Measurements from ENCODE around the gene ACOT6.

ACOT6 gene

DNA sequence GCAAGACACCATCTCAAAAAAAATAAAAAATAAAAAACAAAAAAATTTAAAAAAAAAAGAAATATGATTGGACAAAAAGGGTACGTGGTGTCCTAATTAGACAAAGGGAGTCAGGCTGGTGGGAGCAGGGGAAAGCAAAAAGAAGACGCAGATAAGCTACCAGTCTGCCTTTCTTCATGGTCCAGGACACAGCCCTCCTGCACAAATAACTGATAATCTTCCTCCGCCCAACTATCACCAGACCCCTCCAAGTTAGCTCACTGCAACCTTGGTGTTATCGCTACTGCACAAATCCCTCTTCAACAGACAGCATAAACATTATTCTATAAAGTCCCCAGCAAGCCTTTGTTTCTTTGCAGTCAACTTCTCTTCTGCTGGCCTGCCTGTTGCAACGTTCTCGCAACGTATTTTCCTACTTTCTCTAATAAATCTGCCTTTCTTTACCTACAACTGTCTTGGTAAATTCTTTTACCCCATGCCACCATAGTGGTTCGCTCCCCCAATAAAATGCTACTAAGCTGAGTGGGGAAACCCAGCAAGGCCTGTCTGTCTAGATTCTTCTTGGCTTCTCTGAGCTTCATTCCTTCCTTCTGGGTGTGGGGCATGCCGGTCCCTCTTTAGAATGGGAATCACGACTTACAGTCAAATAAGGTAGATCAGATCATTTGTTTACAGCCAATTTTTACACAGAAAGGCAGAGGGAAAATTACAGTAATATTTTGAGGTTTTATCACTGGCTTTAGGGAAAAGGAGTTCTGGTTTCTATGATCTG, 17.9 kb downstream of the ACOT6 start (continued):
- TF ChIP-seq ZNF138 (tag by site-specific recombination; IDR thresholded peaks at IDR 0.05; ENCODE audit: borderline replicate concordance), result no peak
- TF ChIP-seq ZBTB6 (tag by site-specific recombination; IDR thresholded peaks at IDR 0.05), result no peak

DNA sequence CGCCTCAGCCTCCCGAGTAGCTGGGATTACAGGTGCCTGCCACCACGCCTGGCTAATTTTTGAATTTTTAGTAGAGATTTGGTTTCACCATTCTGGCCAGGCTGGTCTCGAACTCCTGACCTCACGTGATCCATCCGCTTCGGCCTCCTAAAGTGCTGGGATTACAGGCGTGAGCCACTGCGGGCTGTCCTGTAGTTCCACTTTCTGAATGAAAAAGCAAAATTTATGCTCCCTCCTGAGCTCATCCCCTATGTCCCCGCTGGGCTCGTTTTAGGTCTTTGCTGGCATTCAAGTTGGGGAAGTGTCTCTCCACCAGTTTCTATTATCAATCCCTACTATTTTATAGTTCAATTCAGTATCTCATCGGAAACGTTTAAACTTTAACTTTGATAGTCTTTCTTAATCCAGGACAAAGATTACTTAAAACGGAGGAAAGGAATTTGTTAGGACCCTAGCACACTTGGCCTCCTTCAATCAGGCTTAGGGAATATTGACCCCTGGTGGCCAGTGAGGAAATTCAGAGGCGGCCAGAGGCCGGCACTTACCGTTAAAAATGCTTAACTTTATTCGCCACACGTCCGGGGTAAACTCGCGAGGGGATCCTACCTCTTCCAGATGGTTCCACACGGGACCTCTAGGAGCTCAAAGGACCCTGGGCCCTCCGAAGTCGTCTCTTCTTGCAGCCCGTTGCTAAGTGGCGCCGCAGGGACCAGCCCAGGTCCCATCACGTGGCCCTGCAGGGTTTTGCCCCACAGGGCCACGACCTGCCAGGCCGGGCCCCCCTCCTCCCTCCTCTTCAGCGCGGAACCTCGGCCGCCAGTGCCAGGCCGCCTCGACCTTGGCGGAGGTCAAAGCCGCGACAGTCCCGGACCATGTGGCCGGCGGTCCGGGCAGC, 21.0 kb downstream of the ACOT6 start:
- ChIA-PET POLR2A (interaction anchor here (0.6 to 0.7 kb wide), 2 partner anchors 63 to 740 kb away, joined by 6 to 8 read pairs; no protein-coding TSS in a partner anchor), CTCF (interaction anchor here (0.6 to 2.5 kb wide), 21 partner anchors 8 to 1120 kb away, joined by 3 to 25 read pairs (median 4); partner anchors contain the start of gene RIOX1)
- peak overlapping the region; percentile 56; the same call in 1 of the 2 replicates for H3K27ac ChIP-seq (ENCODE audit: extremely low read depth, low read depth, low read length)
- peak overlapping the region; percentile 28 for H3K4me3 ChIP-seq (ENCODE audit: low read depth, low read length)
- H3K36me3 ChIP-seq (ENCODE audit: control insufficient read depth in 2 of 2, insufficient read depth in 1 of 2, low read length in 2 of 2), result no peaks in the 10 kb centered on the region
- H3K9me3 ChIP-seq (ENCODE audit: control insufficient read depth, insufficient read depth, low read depth, low read length), result no peaks in the 10 kb centered on the region
- no peaks in the 10 kb centered on the region for H3K4me1 ChIP-seq (ENCODE audit: control insufficient read depth, insufficient read depth, low read length)
- TF ChIP-seq ZNF341 (tag by site-specific recombination; IDR thresholded peaks at IDR 0.05; ENCODE audit: low read depth), result no peak
- TF ChIP-seq HIC1 (tag by site-specific recombination; IDR thresholded peaks at IDR 0.05), result peak; percentile 44; the same call in 1 of the 2 replicates
- TF ChIP-seq ZNF558 (tag by site-specific recombination; IDR thresholded peaks at IDR 0.05), result no peak
- TF ChIP-seq GLIS2 (tag by site-specific recombination; IDR thresholded peaks at IDR 0.05), result peak; percentile 79
- TF ChIP-seq ZBTB8A (tag by site-specific recombination; IDR thresholded peaks at IDR 0.05), result no peak
- TF ChIP-seq, protein P1, sequence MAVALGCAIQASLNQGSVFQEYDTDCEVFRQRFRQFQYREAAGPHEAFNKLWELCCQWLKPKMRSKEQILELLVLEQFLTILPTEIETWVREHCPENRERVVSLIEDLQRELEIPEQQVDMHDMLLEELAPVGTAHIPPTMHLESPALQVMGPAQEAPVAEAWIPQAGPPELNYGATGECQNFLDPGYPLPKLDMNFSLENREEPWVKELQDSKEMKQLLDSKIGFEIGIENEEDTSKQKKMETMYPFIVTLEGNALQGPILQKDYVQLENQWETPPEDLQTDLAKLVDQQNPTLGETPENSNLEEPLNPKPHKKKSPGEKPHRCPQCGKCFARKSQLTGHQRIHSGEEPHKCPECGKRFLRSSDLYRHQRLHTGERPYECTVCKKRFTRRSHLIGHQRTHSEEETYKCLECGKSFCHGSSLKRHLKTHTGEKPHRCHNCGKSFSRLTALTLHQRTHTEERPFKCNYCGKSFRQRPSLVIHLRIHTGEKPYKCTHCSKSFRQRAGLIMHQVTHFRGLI (tag by site-specific recombination; IDR thresholded peaks at IDR 0.05), result no peak
- TF ChIP-seq ZNF555 (tag by site-specific recombination; conservative IDR thresholded peaks at IDR 0.05), result no peak
- TF ChIP-seq CTCF (tag by site-specific recombination; IDR thresholded peaks at IDR 0.05), result peak; percentile 19; the same call in 1 of the 2 replicates
- TF ChIP-seq ZNF76 (tag by site-specific recombination; IDR thresholded peaks at IDR 0.05; ENCODE audit: borderline replicate concordance, low read depth), result 0 out of 2 replicates have a peak, but pooled peaks have one; percentile 16
- TF ChIP-seq ZNF670 (tag by site-specific recombination; IDR thresholded peaks at IDR 0.05; ENCODE audit: low read depth), result no peak
- TF ChIP-seq, protein P2, sequence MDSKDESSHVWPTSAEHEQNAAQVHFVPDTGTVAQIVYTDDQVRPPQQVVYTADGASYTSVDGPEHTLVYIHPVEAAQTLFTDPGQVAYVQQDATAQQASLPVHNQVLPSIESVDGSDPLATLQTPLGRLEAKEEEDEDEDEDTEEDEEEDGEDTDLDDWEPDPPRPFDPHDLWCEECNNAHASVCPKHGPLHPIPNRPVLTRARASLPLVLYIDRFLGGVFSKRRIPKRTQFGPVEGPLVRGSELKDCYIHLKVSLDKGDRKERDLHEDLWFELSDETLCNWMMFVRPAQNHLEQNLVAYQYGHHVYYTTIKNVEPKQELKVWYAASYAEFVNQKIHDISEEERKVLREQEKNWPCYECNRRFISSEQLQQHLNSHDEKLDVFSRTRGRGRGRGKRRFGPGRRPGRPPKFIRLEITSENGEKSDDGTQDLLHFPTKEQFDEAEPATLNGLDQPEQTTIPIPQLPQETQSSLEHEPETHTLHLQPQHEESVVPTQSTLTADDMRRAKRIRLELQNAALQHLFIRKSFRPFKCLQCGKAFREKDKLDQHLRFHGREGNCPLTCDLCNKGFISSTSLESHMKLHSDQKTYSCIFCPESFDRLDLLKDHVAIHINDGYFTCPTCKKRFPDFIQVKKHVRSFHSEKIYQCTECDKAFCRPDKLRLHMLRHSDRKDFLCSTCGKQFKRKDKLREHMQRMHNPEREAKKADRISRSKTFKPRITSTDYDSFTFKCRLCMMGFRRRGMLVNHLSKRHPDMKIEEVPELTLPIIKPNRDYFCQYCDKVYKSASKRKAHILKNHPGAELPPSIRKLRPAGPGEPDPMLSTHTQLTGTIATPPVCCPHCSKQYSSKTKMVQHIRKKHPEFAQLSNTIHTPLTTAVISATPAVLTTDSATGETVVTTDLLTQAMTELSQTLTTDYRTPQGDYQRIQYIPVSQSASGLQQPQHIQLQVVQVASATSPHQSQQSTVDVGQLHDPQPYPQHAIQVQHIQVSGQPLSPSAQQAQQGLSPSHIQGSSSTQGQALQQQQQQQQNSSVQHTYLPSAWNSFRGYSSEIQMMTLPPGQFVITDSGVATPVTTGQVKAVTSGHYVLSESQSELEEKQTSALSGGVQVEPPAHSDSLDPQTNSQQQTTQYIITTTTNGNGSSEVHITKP (tag by site-specific recombination; IDR thresholded peaks at IDR 0.05), result no peak
- peak; percentile 74 for TF ChIP-seq ZNF654 (tag by site-specific recombination; IDR thresholded peaks at IDR 0.05; ENCODE audit: low read depth)
- TF ChIP-seq ZNF146 (tag by site-specific recombination; IDR thresholded peaks at IDR 0.05), result no peak
- no peak for TF ChIP-seq ZNF239 (tag by site-specific recombination; IDR thresholded peaks at IDR 0.05)
- TF ChIP-seq, protein P3, sequence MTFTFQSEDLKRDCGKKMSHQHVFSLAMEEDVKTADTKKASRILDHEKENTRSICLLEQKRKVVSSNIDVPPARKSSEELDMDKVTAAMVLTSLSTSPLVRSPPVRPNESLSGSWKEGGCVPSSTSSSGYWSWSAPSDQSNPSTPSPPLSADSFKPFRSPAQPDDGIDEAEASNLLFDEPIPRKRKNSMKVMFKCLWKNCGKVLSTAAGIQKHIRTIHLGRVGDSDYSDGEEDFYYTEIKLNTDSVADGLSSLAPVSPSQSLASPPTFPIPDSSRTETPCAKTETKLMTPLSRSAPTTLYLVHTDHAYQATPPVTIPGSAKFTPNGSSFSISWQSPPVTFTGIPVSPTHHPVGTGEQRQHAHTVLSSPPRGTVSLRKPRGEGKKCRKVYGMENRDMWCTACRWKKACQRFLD (tag by site-specific recombination; IDR thresholded peaks at IDR 0.05), result no peak
- TF ChIP-seq SP3 (tag by site-specific recombination; IDR thresholded peaks at IDR 0.05), result no peak
- TF ChIP-seq ZNF114 (tag by site-specific recombination; IDR thresholded peaks at IDR 0.05), result no peak
- no peak for TF ChIP-seq ZNF423 (tag by site-specific recombination; IDR thresholded peaks at IDR 0.05)
